GM12891 (cell line): ENCODE data around the gene UMAD1.
"Not testable (repeated sequence)": the region's sequence is repeated elsewhere in the genome, so short reads cannot be mapped to it uniquely, and the experiment has no call there.

Experiments used
- DNase-seq: peaks from one replicate; pipeline ENCODE4 v3.0.0; 2011; ENCODE audit warnings: low spot score; ENCODE audit not compliant: insufficient read length
- FAIRE-seq: peaks from 2 replicates; lab custom pipeline; 2011; peaks lifted over from hg19 to GRCh38; lab: Jason Lieb, UNC
- PAX5 ChIP-seq: IDR thresholded peaks from 2 replicates; pipeline ENCODE4 v1.6.1; 2011; ENCODE audit warnings: low read length, moderate library complexity, mild to moderate bottlenecking; ENCODE audit not compliant: insufficient read depth, severe bottlenecking
- POLR2A ChIP-seq: IDR thresholded peaks from 2 replicates; pipeline ENCODE4 v1.6.1; 2011; ENCODE audit warnings: low read depth, low read length, control low read depth
- POLR2AphosphoS5 ChIP-seq: IDR thresholded peaks from 2 replicates; pipeline ENCODE4 v1.6.1; 2011; ENCODE audit warnings: low read depth, low read length, control low read depth
- POU2F2 ChIP-seq: IDR thresholded peaks from 2 replicates; pipeline ENCODE4 v1.6.1; 2011; ENCODE audit warnings: low read depth, mild to moderate bottlenecking, control low read depth, low read length, moderate library complexity
- SPI1 ChIP-seq: IDR thresholded peaks from 2 replicates; pipeline ENCODE4 v1.6.1; 2011; ENCODE audit warnings: low read depth, low read length, control low read depth
- TAF1 ChIP-seq: IDR thresholded peaks from 2 replicates; pipeline ENCODE4 v1.6.1; 2011; ENCODE audit warnings: low read depth, low read length, control low read depth

UMAD1 gene

GRCh38 chr7:7668706-7669105, 28.2 kb downstream of the UMAD1 start:
- DNase-seq (no peak), FAIRE-seq (no peak)
- TF ChIP-seq POLR2AphosphoS5 = no peak
- TF ChIP-seq SPI1 = no peak
- no peak for TF ChIP-seq TAF1
- no peak for TF ChIP-seq PAX5
- TF ChIP-seq POU2F2 = no peak
- no peak for TF ChIP-seq POLR2A

- DNase-seq = no peak
- no peak for FAIRE-seq
- TF ChIP-seq POU2F2 (no peak), PAX5 (no peak), POLR2A (no peak), TAF1 (no peak), POLR2AphosphoS5 (no peak), SPI1 (no peak)
Measured at GRCh38 chr7:7670490-7670889, 29.9 kb downstream of the UMAD1 start.

DNA sequence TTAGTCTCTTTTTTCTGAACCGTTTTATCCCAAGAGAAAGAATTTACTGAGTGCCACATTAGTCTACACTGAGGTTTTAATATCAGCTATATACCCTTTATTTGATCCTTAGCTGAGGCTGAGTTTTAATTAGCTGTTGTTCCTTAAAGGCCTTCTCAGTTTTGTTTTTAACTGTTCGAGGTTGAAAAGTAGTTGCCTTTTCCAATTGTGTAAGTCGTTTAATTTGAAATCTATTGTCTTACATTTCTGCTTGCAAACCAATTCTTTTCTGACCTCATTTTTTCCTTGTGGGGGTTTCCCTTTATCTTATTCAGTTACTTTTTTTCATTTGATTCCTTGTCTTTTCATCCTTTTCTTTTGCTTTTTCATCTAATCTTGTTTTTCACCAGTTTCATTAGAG, 30.8 kb downstream of the UMAD1 start:
- no peak for DNase-seq
- FAIRE-seq = no peak
- TF ChIP-seq POLR2A (no peak), SPI1 (no peak), PAX5 (no peak)

DNA sequence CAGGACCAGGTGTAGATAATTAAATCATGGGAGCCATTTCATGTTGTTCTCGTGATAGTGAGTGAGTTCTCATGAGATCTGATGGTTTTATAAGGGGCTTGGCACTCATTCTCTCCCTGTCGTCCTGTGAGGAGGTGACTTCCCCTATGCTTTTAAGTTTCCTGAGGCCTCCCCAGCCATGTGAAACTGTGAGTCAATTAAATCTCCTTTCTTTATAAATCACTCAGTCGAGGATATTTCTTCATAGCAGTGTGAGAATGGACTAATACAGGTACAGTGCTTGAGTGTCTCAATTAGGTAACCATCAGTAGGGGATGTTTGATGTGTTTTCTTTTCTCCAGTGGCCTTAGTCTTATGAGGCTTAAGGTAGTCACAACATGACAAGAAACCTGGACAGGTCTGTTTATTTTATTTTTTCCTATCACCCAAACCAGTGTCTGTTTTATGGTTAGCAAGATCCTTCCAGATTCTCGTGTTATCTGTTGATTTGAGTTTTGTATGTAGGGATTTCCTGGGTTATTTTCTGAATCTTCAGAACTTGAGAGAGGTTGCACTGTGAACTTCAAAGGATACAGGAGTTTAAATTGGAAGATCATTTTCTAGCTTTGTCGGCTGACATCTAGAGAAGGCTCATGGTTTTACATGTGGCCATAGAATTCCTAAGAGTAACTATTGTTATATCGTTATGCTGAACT, 32.1 kb downstream of the UMAD1 start:
- FAIRE-seq (peak; percentile 26), DNase-seq (no peak)
- TF ChIP-seq POLR2AphosphoS5 = no peak
- TF ChIP-seq SPI1 = no peak
- no peak for TF ChIP-seq TAF1
- no peak for TF ChIP-seq PAX5
- TF ChIP-seq POU2F2 = no peak
- TF ChIP-seq POLR2A = no peak

- no peak for TF ChIP-seq SPI1
- no peak for TF ChIP-seq POLR2A
- no peak for TF ChIP-seq POLR2AphosphoS5
- no peak for TF ChIP-seq PAX5
- TF ChIP-seq POU2F2 = no peak
- TF ChIP-seq TAF1 = no peak
- FAIRE-seq = no peak
- DNase-seq = no peak
Measured at GRCh38 chr7:7673240-7673550, 32.6 kb downstream of the UMAD1 start.

- FAIRE-seq (peak; percentile 62), DNase-seq (no peak)
- TF ChIP-seq POLR2AphosphoS5 (no peak), PAX5 (no peak), SPI1 (no peak), POLR2A (no peak), TAF1 (no peak), POU2F2 (no peak)
Measured at GRCh38 chr7:7675686-7676085, 35.1 kb downstream of the UMAD1 start.

DNA sequence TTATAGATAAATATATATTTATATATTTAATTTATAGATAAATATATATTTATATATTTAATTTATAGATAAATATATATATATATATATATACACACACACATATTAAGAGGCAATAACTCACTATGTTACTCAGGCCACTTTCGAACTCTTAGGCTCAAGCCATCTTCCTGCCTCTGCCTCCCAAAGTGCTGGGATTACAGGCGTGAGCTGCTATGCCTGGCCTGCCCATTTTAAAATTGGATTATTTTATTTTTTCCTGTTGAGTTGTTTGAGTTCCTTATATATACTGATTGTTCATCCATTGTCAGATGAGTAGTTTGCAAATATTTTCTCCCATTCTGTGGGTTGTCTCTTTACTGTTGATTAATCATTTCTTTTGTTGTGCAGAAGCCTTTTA, 39.1 kb downstream of the UMAD1 start:
- FAIRE-seq, DNase-seq: not testable (repeated sequence)

DNA sequence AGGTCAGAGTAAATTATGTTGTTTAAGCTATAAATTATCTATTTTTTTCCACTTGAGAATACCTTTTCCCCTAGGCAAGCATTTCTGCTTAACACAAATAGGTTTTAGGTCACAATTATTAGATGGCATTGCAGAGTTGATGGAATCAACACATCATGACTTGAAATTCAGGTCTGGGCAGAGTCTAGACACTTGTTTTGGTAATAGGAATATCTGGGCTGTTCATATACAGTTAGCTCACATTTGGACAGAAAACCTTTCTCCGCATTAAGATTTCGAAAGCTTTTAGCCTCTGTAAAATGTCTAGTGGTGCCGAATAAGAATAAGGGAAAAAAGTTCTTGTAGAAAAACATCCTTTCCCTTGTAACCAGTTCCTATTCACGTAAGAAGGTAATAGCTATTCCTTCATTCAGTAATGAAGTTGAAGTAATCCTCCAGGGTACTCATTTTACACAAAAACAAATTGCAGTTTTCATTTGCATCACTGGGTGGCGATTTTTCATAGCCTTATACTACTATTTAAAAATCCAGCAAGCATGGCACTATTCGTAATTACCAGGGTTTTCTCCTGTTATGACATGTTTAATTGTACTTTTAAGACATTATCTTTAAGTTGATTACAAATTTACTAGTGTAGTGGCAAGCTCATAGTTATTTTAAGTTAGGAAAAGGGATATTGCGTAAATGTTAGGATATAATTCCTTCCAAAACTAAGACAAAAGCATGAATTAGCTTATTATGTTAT, 40.8 kb downstream of the UMAD1 start:
- TF ChIP-seq POLR2AphosphoS5 (no peak), TAF1 (no peak), POU2F2 (no peak), PAX5 (no peak), POLR2A (no peak), SPI1 (no peak)
- DNase-seq (no peak), FAIRE-seq (peak; percentile 80)

GRCh38 chr7:7681936-7682329, 41.4 kb downstream of the UMAD1 start:
- TF ChIP-seq TAF1 = no peak
- TF ChIP-seq POU2F2 = no peak
- DNase-seq (no peak), FAIRE-seq (no peak)

GRCh38 chr7:7682861-7683260, 42.3 kb downstream of the UMAD1 start:
- no peak for TF ChIP-seq POLR2AphosphoS5
- no peak for TF ChIP-seq POLR2A
- no peak for TF ChIP-seq PAX5
- no peak for TF ChIP-seq TAF1
- no peak for TF ChIP-seq SPI1
- no peak for TF ChIP-seq POU2F2
- peak; percentile 71 for FAIRE-seq
- DNase-seq = no peak
